HUDEP-2 (cell line): ENCODE measurements around the gene ATP6V0D1.

Experiments used
- DNase-seq, 76 experiments: peaks; one replicate each; lab custom pipeline; 2025; ENCODE audit not compliant: unreplicated experiment in 76 of 76; lab: John Stamatoyannopoulos, UW

ATP6V0D1 gene

DNA sequence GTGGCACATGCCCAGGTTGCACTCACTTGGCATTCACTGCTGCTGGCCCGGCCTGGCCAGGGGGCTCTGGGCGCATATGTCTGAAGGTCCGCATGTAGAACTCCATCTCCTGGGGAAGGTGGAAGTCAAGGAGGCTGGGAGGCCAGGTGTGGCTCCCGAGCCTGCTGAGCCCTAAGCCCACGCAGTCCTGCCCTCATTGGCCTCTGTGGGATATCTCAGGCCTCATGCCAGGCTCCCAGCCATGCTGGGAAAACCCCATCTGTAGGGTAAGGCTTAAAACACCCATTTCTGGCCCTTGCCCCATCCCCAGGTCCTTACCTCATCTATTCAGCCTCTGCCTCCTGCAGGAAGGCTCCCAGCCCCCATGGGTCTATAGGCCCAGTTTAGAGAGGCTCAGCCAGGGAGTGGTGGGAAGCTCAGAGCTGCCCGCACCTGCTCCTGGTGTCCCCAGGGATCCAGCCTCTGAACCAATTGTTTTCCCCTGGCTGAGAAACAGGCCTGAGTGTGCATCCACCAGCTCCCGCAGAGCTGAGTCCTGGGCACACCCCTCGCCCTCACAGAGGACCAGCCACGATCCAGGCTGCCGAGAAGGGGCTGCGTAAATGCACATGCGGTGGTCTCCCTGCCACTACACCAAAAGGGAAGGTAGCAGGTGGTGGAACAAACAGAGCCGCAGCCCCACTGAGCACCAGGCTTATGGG is 85.3 kb downstream of the ATP6V0D1 start:
- no peak for DNase-seq

DNA sequence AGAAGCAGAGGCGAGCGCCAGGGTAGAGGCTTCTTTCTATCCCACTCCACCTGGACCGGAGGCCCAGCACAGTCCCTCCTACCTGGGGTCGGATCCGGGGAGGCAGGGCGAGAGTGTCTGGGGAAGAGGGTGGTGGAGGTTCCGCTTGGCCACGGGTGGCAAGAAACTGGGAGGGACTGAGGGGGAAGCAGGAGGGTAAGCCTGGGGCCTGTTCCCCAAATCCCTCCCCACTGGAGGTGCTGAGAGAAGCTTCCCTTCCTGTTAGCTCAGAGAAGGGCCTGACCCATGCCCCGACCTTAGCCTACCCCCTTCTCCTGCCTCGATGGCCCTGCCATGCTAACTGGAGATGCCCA is 85.9 kb downstream of the ATP6V0D1 start:
- no peak for DNase-seq

DNA sequence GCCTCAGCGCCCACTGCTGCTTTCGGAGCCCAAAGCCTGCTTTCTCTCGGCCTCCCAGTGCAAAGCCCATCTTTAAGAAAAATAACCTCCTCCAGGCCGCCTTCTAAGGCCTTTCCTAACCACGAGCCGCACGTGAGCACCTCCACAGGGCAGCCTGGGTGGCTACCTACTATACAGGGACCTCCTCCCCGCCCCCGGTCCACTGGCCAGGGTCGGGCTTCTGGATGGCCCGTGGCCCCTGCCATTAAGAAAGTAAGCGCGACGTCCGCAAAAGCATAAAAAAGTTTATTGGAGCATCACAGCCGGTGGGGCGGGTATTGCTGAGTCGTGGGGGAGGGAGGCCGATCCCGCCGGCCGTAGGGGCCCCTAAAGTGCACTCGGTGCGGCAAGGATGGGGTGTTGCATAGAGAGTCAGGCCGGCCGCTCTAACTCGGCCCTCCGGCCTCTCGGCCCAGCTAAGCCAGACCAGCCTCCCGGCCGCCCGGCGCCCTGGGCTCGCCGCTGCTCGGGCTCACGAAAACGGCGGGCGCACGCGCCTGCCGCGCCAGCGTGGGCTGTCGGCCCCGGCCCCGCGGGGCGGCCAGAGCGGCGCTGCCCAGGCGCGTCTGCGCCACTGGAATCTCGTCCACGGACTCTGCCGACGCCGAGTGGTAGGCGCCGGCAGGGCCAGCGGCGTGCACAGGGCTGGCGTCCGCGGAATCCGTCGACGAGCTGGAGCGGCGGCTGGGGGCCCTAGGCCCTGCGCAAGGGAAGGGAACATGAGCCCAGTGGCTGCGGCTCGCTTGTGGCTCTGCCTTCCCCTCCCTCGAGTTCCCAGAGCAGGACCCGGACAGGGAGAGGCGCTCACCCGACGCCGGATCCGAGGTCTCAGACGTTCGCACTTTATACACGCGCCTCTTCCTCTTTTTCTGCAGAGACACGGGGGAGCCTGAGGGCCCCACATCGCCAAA is 86.5 kb downstream of the ATP6V0D1 start:
- DNase-seq: no peak

DNA sequence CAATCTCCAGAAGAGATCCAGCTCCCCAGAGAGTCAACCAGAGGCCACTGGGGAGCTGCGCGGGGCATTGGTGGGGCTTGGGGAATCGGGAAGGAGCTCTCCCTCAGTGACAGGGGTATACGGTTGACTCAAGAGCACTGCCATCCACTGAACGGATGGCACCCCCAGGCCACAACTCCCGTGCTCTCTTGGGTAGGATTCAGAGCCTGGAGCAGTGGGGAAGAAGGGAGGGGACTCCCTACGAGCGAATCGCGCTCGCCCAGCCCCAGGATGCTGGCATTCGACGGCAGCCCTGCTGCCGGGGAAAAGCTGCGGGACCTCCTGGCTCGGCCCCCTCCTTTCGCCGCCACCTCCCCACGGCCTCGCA is 87.2 kb downstream of the ATP6V0D1 start:
- no peak for DNase-seq

DNA sequence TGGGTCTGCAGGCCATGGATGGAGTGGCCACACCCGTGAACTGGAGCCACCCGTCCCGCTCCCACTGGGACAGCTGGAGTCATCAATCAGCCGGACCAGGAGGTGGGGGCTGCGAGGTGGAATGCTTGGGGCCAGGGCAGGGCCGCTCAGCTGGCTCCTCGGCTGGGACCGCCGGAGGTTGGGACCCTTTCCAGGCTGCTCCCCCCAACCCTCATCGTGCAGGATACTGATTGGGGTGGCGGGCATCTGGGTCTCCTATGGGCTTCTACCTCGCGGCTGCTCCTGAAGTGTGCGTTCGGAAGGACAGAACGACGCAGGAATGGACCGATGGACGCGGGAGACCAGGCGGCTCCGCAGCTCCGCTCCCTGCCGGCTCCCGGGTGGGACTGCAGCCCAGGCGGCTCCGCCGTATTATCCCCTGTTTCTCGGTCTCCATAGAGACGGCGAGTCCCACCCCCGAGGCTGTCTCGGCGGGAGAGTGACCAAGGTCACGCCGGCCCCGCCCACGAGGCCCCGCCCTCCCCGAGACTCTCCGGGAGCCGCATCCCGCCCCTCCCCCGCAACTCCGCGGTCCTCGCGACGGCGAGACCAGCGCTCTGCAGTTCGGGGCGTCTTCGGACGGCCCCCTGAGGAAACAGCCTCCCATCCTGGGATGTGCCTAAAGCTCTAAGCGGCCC is 87.7 kb downstream of the ATP6V0D1 start, which contains the start of gene TPPP3:
Gene TPPP3 (minus strand): TSS at position 388 of the 677 bp plus-strand sequence. CDS start 2,387 bp downstream, outside the sequence.
- peak in 30 of 76 experiments; percentile 7 to 35 (median 17) for DNase-seq

DNA sequence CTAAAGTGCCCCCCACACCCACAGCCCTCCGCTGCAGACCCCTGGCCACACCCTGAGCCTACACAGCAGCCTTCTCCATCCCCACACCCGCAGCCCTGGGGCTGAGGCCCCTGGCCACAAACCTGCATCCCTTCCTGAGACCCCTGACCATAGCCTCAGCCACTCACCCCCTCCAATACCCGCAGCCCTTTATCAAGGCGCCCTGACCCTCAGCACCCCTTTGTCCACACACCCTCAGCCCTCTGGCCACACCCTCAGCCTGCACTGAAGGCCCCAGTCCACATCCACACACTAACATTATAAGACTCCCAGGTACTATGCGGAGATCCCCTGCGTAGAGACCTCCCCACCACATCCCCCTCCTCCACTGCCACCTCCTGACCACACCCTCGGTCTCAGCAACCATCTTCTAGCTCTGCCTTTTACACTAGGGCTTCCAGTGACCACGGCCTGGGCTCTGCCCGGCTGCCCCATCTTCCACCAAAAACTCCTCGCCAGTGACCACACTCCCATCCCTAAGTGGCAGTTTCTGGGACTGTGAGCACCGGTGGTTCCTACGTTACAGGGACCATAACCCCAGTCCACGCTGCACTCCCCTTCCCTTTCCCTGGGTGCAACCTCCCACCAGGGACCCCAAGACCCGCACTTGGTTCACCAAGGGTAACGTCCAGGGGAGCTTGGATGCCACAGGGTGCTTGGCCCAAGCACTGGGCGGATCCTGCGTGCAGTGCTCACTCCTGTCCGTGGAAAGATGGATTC is 88.5 kb downstream of the ATP6V0D1 start:
- no peak for DNase-seq

DNA sequence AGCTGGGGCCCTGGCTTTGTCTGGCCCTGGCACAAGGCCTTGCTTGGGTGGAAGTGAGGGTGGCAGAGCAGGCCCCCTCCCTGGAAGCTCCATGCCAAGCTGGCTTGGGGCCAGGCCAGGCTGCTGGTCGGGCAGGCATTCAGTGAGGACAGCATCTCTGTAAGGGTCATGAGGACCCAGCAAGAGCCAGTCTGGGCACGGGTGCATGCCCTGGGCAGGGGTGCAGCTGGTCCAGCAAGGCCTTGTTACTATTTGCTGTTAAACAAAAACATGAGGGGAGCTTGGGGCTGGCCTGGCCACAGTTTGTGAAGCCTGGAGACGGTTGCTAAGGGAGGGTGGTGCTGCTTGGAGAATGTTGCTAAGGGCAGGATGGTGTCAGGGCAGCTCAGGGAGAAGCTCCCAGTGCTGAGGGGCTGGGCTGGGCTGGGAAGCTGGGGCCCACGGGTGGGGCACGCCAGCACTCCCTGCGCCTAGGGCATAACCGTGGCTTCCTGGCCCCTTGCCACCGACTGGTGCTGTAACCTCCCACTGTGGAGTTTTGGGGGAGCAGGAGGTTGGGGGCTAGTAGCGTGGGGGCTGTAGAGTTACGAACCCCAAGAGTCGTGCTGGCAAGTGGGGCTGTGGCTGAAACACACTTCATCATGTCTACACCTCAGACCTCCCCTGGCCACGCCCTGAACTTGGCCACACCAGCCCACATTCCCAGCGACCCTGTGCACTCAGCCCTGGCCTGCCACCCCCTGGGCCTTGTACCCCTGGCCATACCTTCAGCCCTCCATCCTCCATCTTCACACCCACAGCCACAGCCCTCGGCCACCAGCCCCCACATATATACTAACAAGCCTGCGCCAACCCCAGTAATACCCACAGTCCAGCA is 89.3 kb downstream of the ATP6V0D1 start:
- no peak for DNase-seq

DNA sequence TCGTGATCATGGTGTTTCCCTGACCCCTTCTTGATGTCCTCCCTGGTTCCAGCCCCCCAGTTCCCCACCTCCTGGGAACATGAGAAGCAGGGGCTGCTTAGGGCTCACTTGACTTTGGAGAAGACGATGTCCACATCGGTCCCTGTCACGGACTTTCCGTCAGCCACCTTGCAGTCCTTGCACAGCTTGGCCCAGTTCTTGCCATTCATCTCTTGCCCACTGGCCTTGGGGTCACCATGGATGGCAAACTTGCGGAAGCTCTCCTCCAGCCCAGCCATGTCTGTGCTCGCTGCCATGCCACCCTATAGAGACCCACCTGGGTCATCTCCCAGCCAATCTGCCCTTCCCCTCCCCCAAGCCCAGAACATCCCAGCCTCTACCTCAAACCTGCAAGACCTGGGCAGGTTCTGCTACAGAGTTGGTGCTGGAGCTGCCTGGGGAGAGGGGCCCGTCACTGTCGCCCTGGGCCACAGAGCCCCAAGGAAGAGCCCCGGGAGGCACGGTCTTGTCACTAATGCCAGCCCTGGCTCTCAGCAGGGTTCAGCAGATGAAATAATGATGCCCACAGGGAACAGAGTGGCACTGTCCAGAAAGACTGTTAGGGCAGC is 90.0 kb downstream of the ATP6V0D1 start:
- DNase-seq: no peak

DNA sequence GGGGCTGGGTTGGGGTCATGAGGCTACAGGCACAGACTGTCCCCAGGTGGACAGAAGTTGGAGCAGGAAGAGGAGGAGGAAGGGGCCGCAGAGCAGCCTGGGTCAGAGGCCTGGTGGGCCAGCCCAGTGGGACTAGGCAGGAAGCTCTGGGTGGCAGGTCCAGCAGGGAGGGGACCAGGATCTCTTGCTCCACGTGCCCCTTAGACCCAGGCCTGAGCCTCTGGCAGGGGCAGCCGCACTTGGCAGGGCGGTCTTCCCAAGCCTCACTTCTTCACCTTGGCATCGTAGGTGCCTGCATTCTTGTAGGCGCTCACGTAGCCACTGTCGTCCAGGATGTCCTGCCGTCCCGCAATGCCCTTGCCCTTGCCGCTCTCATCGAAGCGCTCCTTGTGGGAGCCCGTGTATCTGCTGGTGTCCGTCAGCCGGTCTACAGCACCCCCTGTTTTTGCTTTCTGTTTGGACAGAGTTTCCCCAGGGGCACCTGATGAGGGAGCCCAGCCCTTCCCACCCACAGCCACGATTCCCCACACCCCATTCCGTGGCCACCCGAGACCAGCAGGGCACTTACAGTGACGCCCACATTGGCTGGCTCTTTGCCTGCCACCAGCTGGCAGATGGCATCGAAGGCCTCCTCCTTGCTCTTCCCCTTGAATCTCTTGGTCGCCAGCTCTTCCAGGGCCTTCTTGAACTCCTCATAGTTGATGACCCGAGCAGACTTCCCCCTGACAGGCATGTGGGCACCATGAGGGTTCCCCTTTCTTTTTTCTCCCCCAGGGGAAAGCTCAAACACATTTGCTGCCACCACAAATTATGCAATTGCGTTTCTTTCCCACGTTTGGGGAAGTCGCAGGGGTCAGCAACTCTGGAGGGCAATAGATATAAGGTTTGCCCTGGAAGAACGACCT is 90.8 kb downstream of the ATP6V0D1 start:
- DNase-seq: no peak

DNA sequence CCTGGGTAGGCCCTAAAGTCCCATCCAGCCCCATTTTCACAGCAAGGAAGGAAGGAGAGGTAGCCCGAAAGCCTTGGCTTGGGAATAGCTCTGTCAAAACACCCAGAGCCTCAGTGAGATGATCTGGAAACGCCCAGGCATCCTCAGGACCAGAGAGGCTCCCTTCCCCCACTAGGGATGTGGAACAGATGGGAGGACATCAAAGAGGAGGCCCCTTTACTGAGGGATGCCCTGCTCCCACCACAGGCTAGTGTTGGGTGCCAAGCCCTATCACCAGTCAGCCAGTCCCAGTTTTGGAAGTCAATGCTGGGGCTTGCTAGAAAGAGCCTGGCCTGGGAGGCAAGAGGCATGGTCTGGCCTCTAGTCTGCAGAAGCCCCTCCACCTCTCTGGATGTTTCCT is 92.4 kb downstream of the ATP6V0D1 start:
- no peak for DNase-seq

DNA sequence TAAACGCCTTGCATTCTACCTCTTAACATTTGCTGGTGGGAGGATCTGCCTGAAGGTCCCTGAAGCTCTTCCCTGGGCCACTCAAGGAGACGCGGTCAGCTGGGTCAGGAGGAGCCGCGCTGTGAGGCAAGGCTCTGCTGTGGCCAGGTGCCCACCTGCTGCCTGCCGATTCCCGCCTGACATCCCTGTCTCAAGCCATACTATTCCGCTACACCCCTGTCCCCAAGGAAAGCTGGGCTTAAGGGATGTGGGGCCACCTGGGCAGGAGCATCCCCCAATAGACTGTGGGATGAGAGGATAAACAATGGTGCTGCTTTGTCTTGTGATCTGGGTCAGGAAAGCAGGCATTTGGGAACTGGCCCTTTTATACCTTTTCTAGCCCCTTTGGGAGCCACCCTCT is 92.8 kb downstream of the ATP6V0D1 start:
- DNase-seq: no peak
